ENCODE data around the gene IL36A. TPM values are rescaled to one million over a fixed set of nuclear protein-coding genes. Genes with fewer than 3 reads are reported as not detected.

IL36A gene
- polyA plus RNA-seq, 1 of the 3 experiments (the other 2 are of a cell fraction), result not detected

GRCh38 chr2:112996635-112997034 lies 8.6 kb upstream of the IL36A start:
- Histone ChIP-seq H3F3A (replicated peaks; ENCODE audit: insufficient read depth) (no peaks in the 10 kb centered on the region), H3K4me1 (ENCODE audit: control insufficient read depth in 1 of 2, insufficient read depth in 2 of 2, low read depth in 1 of 2, low read length in 1 of 2) (no peaks in the 10 kb centered on the region), H3K27me3 (ENCODE audit: insufficient read depth) (no peaks in the 10 kb centered on the region; the same call in 1 of the 2 replicates), H3K4me3 (ENCODE audit: low read depth in 2 of 2, low read length in 1 of 2) (no peak overlapping the region), H3K9ac (no peak overlapping the region), H3K79me2 (ENCODE audit: insufficient read depth) (no peaks in the 10 kb centered on the region; the same call in 1 of the 2 replicates), H3K9me2 (no peaks in the 10 kb centered on the region), H3K4me2 (no peak overlapping the region), H3K36me3 (replicated peaks in 1 of 2; ENCODE audit: control insufficient read depth in 1 of 2, insufficient read depth in 2 of 2, low read length in 1 of 2) (no peaks in the 10 kb centered on the region), H2AFZ (ENCODE audit: low read depth) (no peak overlapping the region), H3K9me3 (no peaks in the 10 kb centered on the region), H4K20me1 (ENCODE audit: insufficient read depth) (no peaks in the 10 kb centered on the region), H3K27ac (ENCODE audit: low read depth in 2 of 2, low read length in 1 of 2) (no peak overlapping the region)
- no peak for DNase-seq
- ChIA-PET CTCF (interaction anchor here (1.0 kb wide), 1 partner anchor 394 kb away, joined by 3 read pairs; no protein-coding TSS in a partner anchor), POLR2A (no interaction called here)
- WGBS (ENCODE audit: low lambda C conversion rate), result 5% methylated on average over 4 of the region's 6 CpGs
- TF ChIP-seq RFX5 (IDR thresholded peaks at IDR 0.05; ENCODE audit: low read length), result no peak
- TF ChIP-seq GATA2 (CRISPR knock-in tag; IDR thresholded peaks at IDR 0.05), result no peak
- no peak for TF ChIP-seq JUND (IDR thresholded peaks at IDR 0.05)
- no peak for TF ChIP-seq PBX3 (IDR thresholded peaks at IDR 0.05)
- no peak for TF ChIP-seq EZH2phosphoT487 (IDR thresholded peaks at IDR 0.05; ENCODE audit: borderline replicate concordance, low read depth)
- TF ChIP-seq USF1 (IDR thresholded peaks at IDR 0.05; ENCODE audit: borderline replicate concordance, low read depth), result no peak
- TF ChIP-seq NFIC (IDR thresholded peaks at IDR 0.05; ENCODE audit: borderline replicate concordance), result no peak
- no peak for TF ChIP-seq YY1 (IDR thresholded peaks at IDR 0.05; ENCODE audit: low read depth)
- TF ChIP-seq CTCF (IDR thresholded peaks at IDR 0.05), result no peak
- TF ChIP-seq FOSL2 (IDR thresholded peaks at IDR 0.05; ENCODE audit: borderline replicate concordance, low read depth), result no peak
- no peak for TF ChIP-seq POLR2AphosphoS5 (IDR thresholded peaks at IDR 0.05; ENCODE audit: low read depth, low read length)
- no peak for TF ChIP-seq MEF2A (IDR thresholded peaks at IDR 0.05; ENCODE audit: borderline replicate concordance, low read depth)
- no peak for TF ChIP-seq ELF1 (IDR thresholded peaks at IDR 0.05)
- no peak for TF ChIP-seq FOXM1 (IDR thresholded peaks at IDR 0.05; ENCODE audit: low read depth)
- no peak for TF ChIP-seq SIN3A (IDR thresholded peaks at IDR 0.05; ENCODE audit: borderline replicate concordance, low read depth, low read length)
- TF ChIP-seq TEAD4 (IDR thresholded peaks at IDR 0.05; ENCODE audit: borderline replicate concordance, insufficient read depth), result no peak
- no peak for TF ChIP-seq FOXJ3 (CRISPR knock-in tag; IDR thresholded peaks at IDR 0.05)
- no peak for TF ChIP-seq MXI1 (IDR thresholded peaks at IDR 0.05; ENCODE audit: low read depth, low read length)
- TF ChIP-seq RCOR1 (IDR thresholded peaks at IDR 0.05; ENCODE audit: low read length), result no peak
